Large intestine (tissue), 3 donors: ENCODE measurements around the gene MARK3. TPM values are rescaled to one million over a fixed set of nuclear protein-coding genes. Genes with fewer than 3 reads are reported as not detected.

Experiments
- DNase-seq, 2 donors: peaks; one replicate each; pipeline versions ENCODE4 v3.0.0 to v3.0.0-alpha.2; 2013
- H3K27ac ChIP-seq: one replicate; pipeline ENCODE4 v1.5.1; 2013; ENCODE audit warnings: low read length
- H3K27me3 ChIP-seq: 2 replicates; pipeline ENCODE4 v1.6.1; 2013; ENCODE audit warnings: low read length; ENCODE audit not compliant: control insufficient read depth, insufficient read depth
- H3K36me3 ChIP-seq: 2 replicates; pipeline ENCODE4 v1.6.1; 2013; ENCODE audit warnings: low read length; ENCODE audit not compliant: control insufficient read depth, insufficient read depth
- H3K4me1 ChIP-seq: one replicate; pipeline ENCODE4 v1.6.1; 2013; ENCODE audit warnings: low read length; ENCODE audit not compliant: control insufficient read depth, insufficient read depth
- H3K4me3 ChIP-seq: one replicate; pipeline ENCODE4 v1.5.1; 2013; ENCODE audit warnings: low read length
- H3K9me3 ChIP-seq: one replicate; pipeline ENCODE4 v1.6.1; 2013; ENCODE audit warnings: mild to moderate bottlenecking, low read depth, low read length, moderate library complexity; ENCODE audit not compliant: control insufficient read depth
- WGBS: methylation state at CpG from one replicate; pipeline ENCODE4 v1.1.5; 2013; ENCODE audit warnings: low lambda C conversion rate; ENCODE audit not compliant: insufficient coverage; 5-methylcytosine and 5-hydroxymethylcytosine counted together
- polyA plus RNA-seq: library from polyadenylated mRNA; unstranded; fragments of 120-200 nt; gene quantifications from one replicate; pipeline ENCODE4 v1.2.1, GENCODE V29; 2013

The MARK3 gene
- polyA plus RNA-seq, 1 donor: 66.0 TPM

DNA sequence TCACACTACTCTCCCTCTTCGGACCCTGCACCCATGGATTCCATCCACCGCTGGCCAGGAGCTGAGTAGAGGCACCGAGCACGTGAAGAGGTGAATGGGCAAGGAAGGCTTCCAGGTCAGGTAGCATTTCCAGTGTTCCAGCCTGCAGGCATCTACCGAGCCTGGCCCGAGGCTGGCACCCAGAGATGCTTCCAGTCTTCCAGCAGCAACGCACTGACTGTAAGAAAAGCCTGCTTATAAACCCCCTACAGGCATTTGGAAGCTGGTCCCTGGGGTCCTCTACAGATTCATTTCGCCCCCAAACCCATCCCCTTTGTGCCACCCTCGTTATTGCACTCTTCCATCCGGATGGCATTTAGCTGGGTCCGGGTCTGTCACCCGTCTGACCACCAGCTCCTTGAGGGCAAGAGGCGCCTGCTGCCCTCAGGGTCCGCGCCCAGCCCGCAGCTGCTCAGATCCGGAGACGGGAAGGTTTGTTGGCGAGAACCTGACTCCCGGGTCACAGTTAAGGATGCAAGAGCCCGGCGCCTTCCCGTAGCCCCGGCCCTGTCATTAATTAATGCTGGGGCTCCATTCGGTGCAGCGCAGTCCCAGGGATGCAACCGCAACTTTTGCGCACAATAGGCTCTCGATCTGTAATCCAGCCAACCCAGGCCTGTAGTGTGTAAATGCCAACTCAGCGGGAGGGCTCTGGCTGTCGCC, 614 bp upstream of the MARK3 start:
- Histone ChIP-seq H3K9me3 (no peaks in the 10 kb centered on the region), H3K27ac (peak overlapping the region; percentile 39), H3K36me3 (no peaks in the 10 kb centered on the region), H3K4me3 (peak overlapping the region; percentile 76), H3K4me1 (peaks cover 6% of the 10 kb centered on the region), H3K27me3 (peaks cover 3% of the 10 kb centered on the region)
- no CpG with 5 or more reads among the region's 31 CpGs for WGBS
- no peak for DNase-seq

DNA sequence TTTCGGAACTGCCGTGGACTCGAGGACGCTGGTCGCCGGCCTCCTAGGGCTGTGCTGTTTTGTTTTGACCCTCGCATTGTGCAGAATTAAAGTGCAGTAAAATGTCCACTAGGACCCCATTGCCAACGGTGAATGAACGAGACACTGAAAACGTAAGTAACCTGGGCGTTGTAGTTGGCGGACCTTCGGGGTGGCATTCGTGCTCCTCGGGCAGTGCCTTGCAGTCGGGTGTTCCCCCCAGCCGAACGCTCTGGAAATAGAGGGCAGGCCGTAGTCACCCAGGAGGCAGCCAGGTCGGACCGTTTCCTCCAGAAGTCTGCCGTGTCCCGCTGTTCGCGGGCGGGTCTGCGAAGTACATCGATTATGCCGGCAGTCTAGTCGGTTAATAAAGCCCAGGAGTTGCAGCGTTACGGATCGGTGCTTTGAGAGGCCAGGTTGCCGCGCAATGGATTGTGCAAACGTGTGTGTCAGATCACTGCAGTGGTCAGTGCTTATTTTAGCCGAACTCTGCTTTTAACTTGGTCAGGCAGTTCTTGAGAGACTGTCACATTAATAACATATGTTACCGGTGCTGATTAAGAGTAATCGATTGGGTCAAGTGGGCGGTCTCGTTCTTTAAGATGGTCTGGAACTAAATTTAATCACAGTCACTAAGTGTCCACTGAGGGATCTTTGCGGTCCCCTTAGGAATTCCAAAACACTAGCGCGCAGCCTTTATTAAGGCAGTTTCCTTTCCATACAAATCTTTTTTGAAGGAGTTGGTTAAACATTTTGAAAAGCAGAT, 906 bp downstream of the MARK3 start:
- Histone ChIP-seq H3K27ac (peak overlapping the region; percentile 99), H3K9me3 (no peaks in the 10 kb centered on the region), H3K27me3 (peaks cover 3% of the 10 kb centered on the region), H3K4me3 (peak overlapping the region; percentile 76), H3K36me3 (no peaks in the 10 kb centered on the region), H3K4me1 (peaks cover 6% of the 10 kb centered on the region)
- peak in 1 of 2 donors; percentile 61 for DNase-seq
- WGBS: no CpG with 5 or more reads among the region's 44 CpGs

DNA sequence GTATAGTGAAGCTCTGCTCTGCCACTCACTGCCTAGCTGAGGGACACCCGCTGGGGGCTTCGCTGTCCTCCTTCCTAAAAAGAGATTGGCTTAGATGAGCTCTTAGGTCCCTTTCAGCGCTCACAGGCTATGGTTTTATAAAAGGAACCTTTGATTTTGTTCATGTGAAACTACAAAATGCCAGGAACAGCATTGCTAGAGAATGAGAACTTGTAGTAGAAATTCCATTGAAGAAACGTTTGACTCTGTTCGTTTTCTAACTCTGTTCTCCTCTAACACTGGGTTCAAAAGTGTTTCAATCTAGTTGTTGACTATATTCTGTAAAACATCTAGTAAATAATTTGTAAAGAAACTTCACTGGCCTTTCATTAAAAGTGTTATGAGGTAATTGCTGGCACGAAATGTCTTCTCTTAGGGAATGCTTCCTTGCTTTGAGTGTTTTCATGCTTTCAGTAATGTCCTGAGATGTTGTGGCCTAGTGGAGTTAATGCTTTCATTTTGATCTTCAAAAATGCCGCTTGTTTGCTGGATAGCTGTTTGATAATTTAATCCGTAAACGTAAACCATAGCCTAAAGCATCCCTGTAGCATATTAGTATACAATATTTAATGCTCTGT, 1.6 kb downstream of the MARK3 start:
- Histone ChIP-seq H3K9me3 (no peaks in the 10 kb centered on the region), H3K27ac (peak overlapping the region; percentile 99), H3K27me3 (peaks cover 1% of the 10 kb centered on the region), H3K4me1 (peaks cover 6% of the 10 kb centered on the region), H3K4me3 (peak overlapping the region; percentile 76), H3K36me3 (no peaks in the 10 kb centered on the region)
- WGBS: no CpG with 5 or more reads among the region's 9 CpGs
- no peak for DNase-seq

DNA sequence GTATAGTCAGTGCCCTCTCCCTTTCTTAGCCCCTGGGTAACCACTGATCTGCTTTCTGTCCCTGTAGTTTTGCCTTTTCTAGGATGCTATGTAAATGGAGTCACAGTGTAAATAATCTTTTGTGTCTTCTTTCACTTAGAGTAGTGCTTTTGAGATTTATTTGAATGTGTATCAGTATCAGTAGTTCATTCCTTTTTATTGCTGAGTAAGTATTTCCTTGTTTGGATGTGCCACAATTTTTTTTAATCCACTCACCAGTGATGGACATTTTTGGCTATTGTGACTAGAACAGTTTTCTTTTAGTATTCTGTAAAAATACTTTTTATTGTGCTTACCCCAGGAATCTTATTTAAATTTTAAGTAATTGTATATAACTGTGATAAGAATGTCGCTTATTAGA, 3.4 kb downstream of the MARK3 start:
- Histone ChIP-seq H3K36me3 (no peaks in the 10 kb centered on the region), H3K27me3 (no peaks in the 10 kb centered on the region), H3K27ac (no peak overlapping the region), H3K9me3 (no peaks in the 10 kb centered on the region), H3K4me3 (no peak overlapping the region), H3K4me1 (peaks cover 9% of the 10 kb centered on the region)
- no peak for DNase-seq
- WGBS: no CpG with 5 or more reads among the region's 1 CpG

DNA sequence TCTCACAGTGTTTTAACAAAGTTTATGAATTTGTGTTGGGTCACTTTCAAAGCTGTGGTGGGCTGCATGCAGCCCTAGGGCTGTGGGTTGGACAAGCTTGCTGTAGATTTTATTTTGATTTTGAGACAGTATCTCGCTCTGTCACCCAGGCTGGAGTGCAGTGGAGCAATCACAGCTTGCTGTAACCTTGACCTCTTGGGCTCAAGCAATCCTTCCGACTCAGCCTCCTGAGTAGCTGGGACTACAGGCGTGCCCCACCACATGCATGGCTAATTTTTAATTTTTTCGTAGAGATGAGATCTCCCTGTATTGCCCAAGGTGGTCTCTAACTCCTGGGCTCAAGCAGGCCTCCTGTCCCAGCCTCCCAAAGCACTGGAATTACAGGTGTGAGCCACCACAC, 5.4 kb downstream of the MARK3 start:
- Histone ChIP-seq H3K27me3 (no peaks in the 10 kb centered on the region), H3K9me3 (no peaks in the 10 kb centered on the region), H3K27ac (no peak overlapping the region), H3K36me3 (no peaks in the 10 kb centered on the region), H3K4me1 (peaks cover 5% of the 10 kb centered on the region), H3K4me3 (no peak overlapping the region)
- no peak for DNase-seq
- no CpG with 5 or more reads among the region's 4 CpGs for WGBS

DNA sequence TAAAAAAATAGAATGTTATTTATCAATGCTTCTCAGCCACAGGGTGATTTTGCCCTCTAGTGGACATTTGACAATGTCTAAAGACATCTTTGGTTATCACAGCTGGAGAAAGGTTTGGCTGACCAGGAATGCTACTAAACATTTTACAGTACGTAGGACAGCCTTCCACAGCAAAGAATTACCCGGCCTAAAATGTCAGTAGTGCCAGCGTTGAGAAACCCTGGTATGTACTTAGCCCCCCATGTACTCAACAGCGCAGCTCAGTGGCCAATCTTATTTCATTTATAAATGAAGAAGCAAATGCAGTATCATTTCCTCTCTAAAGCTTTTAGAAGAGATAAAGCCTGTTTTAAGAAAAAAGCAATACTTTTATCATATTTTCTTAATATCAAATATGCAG, 5.8 kb downstream of the MARK3 start:
- H3K36me3 ChIP-seq: no peaks in the 10 kb centered on the region
- H3K4me1 ChIP-seq: peaks cover 5% of the 10 kb centered on the region
- WGBS: no CpG with 5 or more reads among the region's 4 CpGs

DNA sequence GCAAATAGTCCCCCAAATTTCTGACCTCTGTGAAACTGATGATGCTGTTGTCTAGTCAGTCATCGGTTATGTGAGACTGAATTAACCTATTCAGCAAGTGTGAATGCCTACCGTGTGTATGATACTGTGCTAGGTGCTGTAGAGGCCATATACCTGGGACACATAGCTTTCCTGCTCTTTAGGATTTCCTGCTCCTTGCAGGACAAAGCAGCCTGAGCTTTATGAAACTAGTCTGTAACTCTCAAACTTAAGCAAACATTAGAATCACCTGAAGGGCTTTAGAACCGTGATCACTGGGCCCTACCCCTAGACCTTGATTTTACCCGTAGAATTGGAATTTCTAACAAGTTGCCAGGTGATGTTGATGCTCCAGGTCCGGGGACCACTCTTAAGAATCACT, 6.9 kb downstream of the MARK3 start:
- no peak overlapping the region for H3K27ac ChIP-seq
- H3K36me3 ChIP-seq: no peaks in the 10 kb centered on the region
- no peaks in the 10 kb centered on the region for H3K27me3 ChIP-seq
- WGBS: no CpG with 5 or more reads among the region's 5 CpGs
- no peak for DNase-seq
- no peak overlapping the region for H3K4me3 ChIP-seq
- no peaks in the 10 kb centered on the region for H3K9me3 ChIP-seq
- H3K4me1 ChIP-seq: peaks cover 5% of the 10 kb centered on the region

More for the DNA sequence above, 5.8 kb downstream of the MARK3 start:
- H3K27ac ChIP-seq: no peak overlapping the region
- no peaks in the 10 kb centered on the region for H3K9me3 ChIP-seq
- peak in 1 of 2 donors; percentile 31 for DNase-seq
- no peak overlapping the region for H3K4me3 ChIP-seq
- H3K27me3 ChIP-seq: no peaks in the 10 kb centered on the region

DNA sequence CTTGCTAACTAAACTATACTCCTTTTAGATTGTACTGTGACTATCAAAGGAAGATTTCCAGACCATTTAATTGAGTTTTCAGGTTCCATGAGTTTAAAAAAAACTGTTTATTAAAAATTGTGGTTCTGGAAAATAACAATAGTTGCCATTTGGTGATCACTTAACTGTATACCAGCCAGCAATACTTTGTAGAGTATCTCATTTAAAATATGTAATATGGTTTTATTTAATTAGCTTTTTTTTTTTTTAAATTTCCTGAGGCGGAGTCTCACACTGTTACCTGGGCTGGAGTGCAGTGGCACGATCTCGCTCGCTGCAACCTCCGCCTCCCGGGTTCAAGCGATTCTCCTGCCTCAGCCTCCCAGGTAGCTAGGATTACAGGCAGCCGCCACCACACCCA, 7.4 kb downstream of the MARK3 start:
- Histone ChIP-seq H3K9me3 (no peaks in the 10 kb centered on the region), H3K36me3 (no peaks in the 10 kb centered on the region), H3K27me3 (no peaks in the 10 kb centered on the region), H3K27ac (no peak overlapping the region), H3K4me1 (peaks cover 5% of the 10 kb centered on the region), H3K4me3 (no peak overlapping the region)
- no CpG with 5 or more reads among the region's 8 CpGs for WGBS
- DNase-seq: no peak

DNA sequence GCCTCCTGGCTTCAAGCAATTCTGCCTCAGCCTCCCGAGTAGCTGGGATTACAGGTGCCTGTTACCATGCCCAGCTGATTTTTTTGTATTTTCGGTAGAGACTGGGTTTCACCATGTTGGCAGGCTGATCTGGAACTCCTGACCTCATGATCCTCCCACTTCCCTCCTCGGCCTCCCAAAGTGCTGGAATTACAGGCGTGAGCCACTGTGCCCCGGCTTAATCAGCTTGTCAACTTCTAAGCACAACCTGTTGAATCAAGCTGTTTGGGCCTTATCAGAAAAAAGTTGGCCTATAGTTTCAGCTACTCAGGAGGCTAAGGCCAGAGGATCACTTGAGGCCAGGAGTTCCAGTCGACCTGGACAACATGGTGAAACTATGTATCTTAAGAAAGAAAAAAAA, 7.9 kb downstream of the MARK3 start:
- no peak overlapping the region for H3K4me3 ChIP-seq
- H3K9me3 ChIP-seq: no peaks in the 10 kb centered on the region
- no CpG with 5 or more reads among the region's 6 CpGs for WGBS
- H3K27ac ChIP-seq: no peak overlapping the region
- peaks cover 5% of the 10 kb centered on the region for H3K4me1 ChIP-seq
- H3K27me3 ChIP-seq: no peaks in the 10 kb centered on the region
- H3K36me3 ChIP-seq: no peaks in the 10 kb centered on the region
- DNase-seq: no peak

DNA sequence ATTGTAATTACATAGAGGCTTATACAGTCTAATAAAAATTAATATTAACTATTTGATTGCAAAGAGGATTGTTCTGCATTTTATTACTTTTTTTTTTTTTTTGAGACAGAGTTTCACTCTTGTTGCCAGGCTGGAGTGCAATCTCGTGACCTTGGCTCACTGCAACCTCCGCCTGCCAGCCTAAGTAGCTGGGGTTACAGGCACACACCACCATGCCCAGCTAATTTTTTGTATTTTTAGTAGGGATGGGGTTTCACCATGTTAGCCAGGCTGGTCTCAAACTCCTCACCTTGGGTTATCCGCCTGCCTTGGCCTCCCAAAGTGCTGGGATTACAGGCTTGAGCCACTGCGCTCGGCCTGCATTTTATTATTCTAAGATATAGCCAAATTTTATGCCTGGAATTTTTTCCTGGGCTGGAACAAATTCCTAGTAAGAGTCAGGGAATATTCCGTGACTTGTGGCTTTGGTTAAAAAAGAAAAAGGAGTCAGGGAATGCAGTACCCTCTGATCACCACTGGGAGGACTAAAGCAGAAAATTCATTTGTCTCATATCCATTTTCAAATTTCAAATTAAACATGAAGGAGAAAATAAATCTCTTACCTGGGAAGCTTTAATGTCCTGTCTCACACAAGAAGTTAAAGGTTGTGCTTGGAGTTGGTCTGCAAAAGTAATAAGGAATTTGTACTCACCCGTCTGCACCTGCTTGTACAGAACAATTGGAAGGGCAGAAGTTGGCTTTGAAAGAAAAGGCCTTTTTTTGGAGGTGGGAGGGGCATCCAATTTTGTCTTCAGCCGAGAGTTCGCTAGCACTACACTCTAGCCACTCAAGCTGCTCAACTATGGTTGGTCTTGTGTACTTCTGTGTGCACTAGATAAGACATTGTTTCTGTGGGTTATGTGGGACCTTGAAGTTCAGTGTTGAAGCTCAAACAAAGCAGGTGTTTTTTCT, 8.7 kb downstream of the MARK3 start:
- H3K4me3 ChIP-seq: no peak overlapping the region
- WGBS: 29% methylated on average over 1 of the region's 9 CpGs
- no peaks in the 10 kb centered on the region for H3K36me3 ChIP-seq
- H3K27ac ChIP-seq: no peak overlapping the region
- no peak for DNase-seq
- no peaks in the 10 kb centered on the region for H3K9me3 ChIP-seq
- H3K27me3 ChIP-seq: no peaks in the 10 kb centered on the region
- H3K4me1 ChIP-seq: peaks cover 5% of the 10 kb centered on the region
